ENCODE measurements around the gene OR5H2. TPM values are rescaled to one million over a fixed set of nuclear protein-coding genes. Genes with fewer than 3 reads are reported as not detected.

OR5H2 gene
- total and polyA plus RNA-seq, 2 donors (not counting 1 experiment from before 2014, with no cell fraction given) = not detected

GRCh38 chr3:98323425-98323824, 41.1 kb downstream of the OR5H2 start:
- peaks cover 3% of the 10 kb centered on the region for H3K27me3 Mint-ChIP-seq
- no peaks in the 10 kb centered on the region for H3K9me3 ChIP-seq (ENCODE audit: control extremely low read depth in 1 of 3, control insufficient read depth in 2 of 3, insufficient read depth in 1 of 3, low read length in 2 of 3)

GRCh38 chr3:98325055-98325454, 42.8 kb downstream of the OR5H2 start:
- Histone ChIP-seq H3K4me3 (ENCODE audit: control extremely low read depth in 1 of 5, extremely low read depth in 1 of 5, insufficient read depth in 1 of 5, low read depth in 2 of 5, low read length in 4 of 5) (no peak overlapping the region), H4K20me1 (ENCODE audit: control insufficient read depth, insufficient read depth, low read length, poor library complexity, severe bottlenecking) (no peaks in the 10 kb centered on the region), H3K27ac (ENCODE audit: low read length in 2 of 2) (no peak overlapping the region), H3K9ac (ENCODE audit: low read length) (no peak overlapping the region), H3K79me2 (ENCODE audit: control insufficient read depth, insufficient read depth, low read length) (no peaks in the 10 kb centered on the region), H3K4me1 (ENCODE audit: control insufficient read depth in 2 of 2, insufficient read depth in 2 of 2, low read length in 2 of 2) (no peaks in the 10 kb centered on the region), H3K4me2 (replicated peaks; ENCODE audit: low read depth, low read length, poor library complexity, severe bottlenecking) (no peak overlapping the region), H3K27me3 (replicated peaks in 1 of 4; ENCODE audit: control extremely low read depth in 1 of 4, control insufficient read depth in 3 of 4, insufficient read depth in 4 of 4, low read length in 3 of 4) (no peaks in the 10 kb centered on the region), H3K36me3 (replicated peaks in 1 of 2; ENCODE audit: control extremely low read depth in 1 of 2, control insufficient read depth in 1 of 2, extremely low read depth in 1 of 2, insufficient read depth in 2 of 2, low read length in 1 of 2) (no peaks in the 10 kb centered on the region), H3K9me3 (ENCODE audit: control extremely low read depth in 1 of 3, control insufficient read depth in 2 of 3, insufficient read depth in 1 of 3, low read length in 2 of 3) (no peaks in the 10 kb centered on the region), H2AFZ (ENCODE audit: insufficient read depth, low read depth, low read length, poor library complexity, severe bottlenecking) (no peak overlapping the region)
- H3K4me1 Mint-ChIP-seq = no peaks in the 10 kb centered on the region
- no peak for DNase-seq
- ATAC-seq (ENCODE audit: low read depth) = no peak
- no peaks in the 10 kb centered on the region for H3K9me3 Mint-ChIP-seq (ENCODE audit: insufficient read depth)
- H3K4me3 Mint-ChIP-seq = no peak overlapping the region
- ChIA-PET CTCF (interaction anchor here (1.2 to 1.5 kb wide), 2 partner anchors 10 to 11 kb away, joined by 3 read pairs; no protein-coding TSS in a partner anchor), POLR2A (no interaction called here)
- no peaks in the 10 kb centered on the region for H3K27me3 Mint-ChIP-seq
- no peak overlapping the region for H3K27ac Mint-ChIP-seq
- no peak for TF ChIP-seq CTCF (IDR thresholded peaks at IDR 0.05)
- intact Hi-C loops (cut with micrococcal nuclease) = loop anchor here (10.0 kb wide), 1 partner anchor 530 kb away; no protein-coding TSS in a partner anchor
- 89% methylated on average over 8 of the region's 12 CpGs for WGBS (ENCODE audit: insufficient coverage)

More at GRCh38 chr3:98323425-98323824, 41.1 kb downstream of the OR5H2 start:
- H3K79me2 ChIP-seq (ENCODE audit: control insufficient read depth, insufficient read depth, low read length) = no peaks in the 10 kb centered on the region
- intact Hi-C loops (cut with micrococcal nuclease) = loop anchor here (10.0 kb wide), 1 partner anchor 529 kb away; no protein-coding TSS in a partner anchor
- no peaks in the 10 kb centered on the region for H4K20me1 ChIP-seq (ENCODE audit: control insufficient read depth, insufficient read depth, low read length, poor library complexity, severe bottlenecking)
- H3K27me3 ChIP-seq (replicated peaks in 1 of 4; ENCODE audit: control extremely low read depth in 1 of 4, control insufficient read depth in 3 of 4, insufficient read depth in 4 of 4, low read length in 3 of 4) = no peaks in the 10 kb centered on the region
- H3K36me3 ChIP-seq (replicated peaks in 1 of 2; ENCODE audit: control extremely low read depth in 1 of 2, control insufficient read depth in 1 of 2, extremely low read depth in 1 of 2, insufficient read depth in 2 of 2, low read length in 1 of 2) = no peaks in the 10 kb centered on the region
- ATAC-seq (ENCODE audit: low read depth) (no peak), DNase-seq (no peak)
- no peak overlapping the region for H3K9ac ChIP-seq (ENCODE audit: low read length)
- ChIA-PET POLR2A (no interaction called here), CTCF (no interaction called here)
- no peak overlapping the region for H2AFZ ChIP-seq (ENCODE audit: insufficient read depth, low read depth, low read length, poor library complexity, severe bottlenecking)
- Mint-ChIP-seq H3K4me1 (no peaks in the 10 kb centered on the region), H3K9me3 (ENCODE audit: insufficient read depth) (no peaks in the 10 kb centered on the region), H3K27ac (no peak overlapping the region), H3K4me3 (no peak overlapping the region)
- H3K4me1 ChIP-seq (ENCODE audit: control insufficient read depth in 2 of 2, insufficient read depth in 2 of 2, low read length in 2 of 2) = no peaks in the 10 kb centered on the region
- H3K4me3 ChIP-seq (ENCODE audit: control extremely low read depth in 1 of 5, extremely low read depth in 1 of 5, insufficient read depth in 1 of 5, low read depth in 2 of 5, low read length in 4 of 5) = no peak overlapping the region
- no peak overlapping the region for H3K27ac ChIP-seq (ENCODE audit: low read length in 2 of 2)
- H3K4me2 ChIP-seq (replicated peaks; ENCODE audit: low read depth, low read length, poor library complexity, severe bottlenecking) = no peak overlapping the region
- TF ChIP-seq EZH2 (IDR thresholded peaks at IDR 0.05; ENCODE audit: borderline replicate concordance, insufficient read depth, low read depth, low read length, poor library complexity, severe bottlenecking) (no peak), CTCF (IDR thresholded peaks at IDR 0.05) (no peak)
